K562 (cell line): ENCODE results near the gene USP11. TPM values are rescaled to one million over a fixed set of nuclear protein-coding genes. Genes with fewer than 3 reads are reported as not detected.

Experiments used
- ARID1B ChIP-seq: fragments of 450-650 bp; IDR thresholded peaks from 2 replicates; pipeline ENCODE4 v1.6.1; 2016; ENCODE audit warnings: antibody characterized with exemption, mild to moderate bottlenecking, inconsistent platforms
- CBX5 ChIP-seq: IDR thresholded peaks from 2 replicates; pipeline ENCODE4 v1.6.1; 2014; ENCODE audit warnings: low read depth, borderline replicate concordance
- CEBPG ChIP-seq, 3 experiments: fragments of 200-800 bp in 1 of 3; sonication (Bioruptor generic) in 1 of 3; sonication (generic) in 1 of 3; formaldehyde crosslinking in 1 of 3; IDR thresholded peaks in 2 of 3; conservative IDR thresholded peaks in 1 of 3; 2 replicates each; pipeline versions ENCODE4 v1.6.1 to v1.8.0; 2016 to 2022; ENCODE audit warnings: missing compliant biosample characterization in 2 of 3, missing genetic modification characterization in 2 of 3, mild to moderate bottlenecking in 1 of 3, missing genetic modification reagents in 1 of 3
- CTCFL ChIP-seq: IDR thresholded peaks from 2 replicates; pipeline ENCODE4 v1.6.1; 2011; ENCODE audit warnings: borderline replicate concordance, low read depth, mild to moderate bottlenecking, moderate library complexity, low read length; ENCODE audit not compliant: insufficient read depth, poor library complexity, severe bottlenecking
- DIDO1 ChIP-seq: fragments of 450-650 bp; IDR thresholded peaks from 2 replicates; pipeline ENCODE4 v1.6.1; 2016; ENCODE audit warnings: low read depth, missing biosample characterization, missing genetic modification characterization
- DMBX1 ChIP-seq: fragments of 250-450 bp; sonication (Bioruptor Pico); IDR thresholded peaks from 2 replicates; pipeline ENCODE4 v1.8.0; 2022; ENCODE audit warnings: inconsistent platforms, mild to moderate bottlenecking, moderate library complexity, borderline replicate concordance
- E2F8 ChIP-seq: fragments of 450-650 bp; IDR thresholded peaks from 2 replicates; pipeline ENCODE4 v1.7.1; 2018; ENCODE audit warnings: mild to moderate bottlenecking, low read depth; ENCODE audit not compliant: partially characterized antibody
- EHMT2 ChIP-seq: fragments of 450-650 bp; IDR thresholded peaks from 2 replicates; pipeline ENCODE4 v1.6.1; 2018; ENCODE audit warnings: antibody characterized with exemption
- FIP1L1 ChIP-seq: fragments of 200-400 bp; formaldehyde crosslinking; IDR thresholded peaks from 2 replicates; pipeline ENCODE4 v1.6.1; 2018; ENCODE audit warnings: mild to moderate bottlenecking, low read depth, low read length; ENCODE audit not compliant: poor library complexity, severe bottlenecking
- ILK ChIP-seq: fragments of 450-650 bp; IDR thresholded peaks from 2 replicates; pipeline ENCODE4 v1.6.1; 2016; ENCODE audit warnings: missing genetic modification characterization, low read depth, mild to moderate bottlenecking, missing compliant biosample characterization, moderate library complexity, borderline replicate concordance
- JUND ChIP-seq, 2 experiments: IDR thresholded peaks; 2 replicates in 1 of 2; 3 replicates in 1 of 2; pipeline ENCODE4 v1.6.1; 2011; ENCODE audit warnings: borderline replicate concordance in 2 of 2, low read depth in 2 of 2, low read length in 2 of 2, improper control_type of control experiment in 1 of 2, missing biosample characterization in 1 of 2, missing genetic modification characterization in 1 of 2, missing genetic modification reagents in 1 of 2
- NCOA4 ChIP-seq: fragments of 450-650 bp; IDR thresholded peaks from 2 replicates; pipeline ENCODE4 v1.6.1; 2018; ENCODE audit warnings: mild to moderate bottlenecking; ENCODE audit not compliant: partially characterized antibody
- PHB2 ChIP-seq: fragments of 450-650 bp; IDR thresholded peaks from 2 replicates; pipeline ENCODE4 v1.6.1; 2017; ENCODE audit warnings: low read depth
- POLR2AphosphoS5 ChIP-seq: IDR thresholded peaks from 2 replicates; pipeline ENCODE4 v1.6.1; 2011; ENCODE audit warnings: mild to moderate bottlenecking, low read depth, low read length, moderate library complexity; ENCODE audit not compliant: control insufficient read depth, insufficient read depth
- RHOXF2B ChIP-seq: fragments of 250-450 bp; sonication (Bioruptor Pico); conservative IDR thresholded peaks from 2 replicates; pipeline ENCODE4 v1.5.1; 2021
- ZC3H8 ChIP-seq: fragments of 450-650 bp; IDR thresholded peaks from 2 replicates; pipeline ENCODE4 v1.6.1; 2017
- ZNF23 ChIP-seq: fragments of 250-450 bp; sonication (Bioruptor Pico); IDR thresholded peaks from 2 replicates; pipeline ENCODE4 v1.4.0; 2020; ENCODE audit warnings: mild to moderate bottlenecking
- ZNF431 ChIP-seq: sonication (generic); formaldehyde crosslinking; IDR thresholded peaks from 2 replicates; pipeline ENCODE4 v1.8.0; 2022; ENCODE audit warnings: mild to moderate bottlenecking, missing genetic modification reagents
- ZNF699 ChIP-seq: fragments of 250-450 bp; sonication (Bioruptor Pico); IDR thresholded peaks from 2 replicates; pipeline ENCODE4 v1.8.0; 2021; ENCODE audit warnings: mild to moderate bottlenecking, moderate library complexity; ENCODE audit not compliant: insufficient replicate concordance
- ZNF707 ChIP-seq: fragments of 250-450 bp; sonication (Bioruptor Pico); conservative IDR thresholded peaks from 2 replicates; pipeline ENCODE4 v1.8.0; 2022; ENCODE audit warnings: inconsistent platforms, mild to moderate bottlenecking, moderate library complexity
- polyA plus RNA-seq, 8 experiments: library from polyadenylated mRNA; depleted of rRNA in 4 of 8; stranded (reverse) in 5 of 8; unstranded in 3 of 8; fragments of >200 nt; fragmentation: Nextera tagmentation in 2 of 8; fragmentation: Illumina TruSeq in 1 of 8; extraction: Ambion mirVana in 2 of 8; extraction: Trizol in 1 of 8; gene quantifications; 2 replicates each; pipeline versions ENCODE4 v1.2.1 to v1.2.3, GENCODE V29; 2011 to 2014; ENCODE audit warnings: inconsistent platforms in 1 of 8, missing spikeins in 1 of 8
- total RNA-seq, 7 experiments: library from RNA; depleted of rRNA in 6 of 7; stranded (reverse); fragments of >200 nt in 6 of 7; fragmentation: Illumina TruSeq in 2 of 7; extraction: Trizol in 2 of 7; gene quantifications; 2 replicates each; pipeline versions ENCODE4 v1.2.1 to v1.2.3, GENCODE V29; 2011 to 2021; ENCODE audit warnings: low replicate concordance in 1 of 7
- TF ChIP-seq, protein P1 (sequence below): fragments of 200-800 bp; sonication (Bioruptor generic); IDR thresholded peaks from 2 replicates; pipeline ENCODE4 v1.6.1; 2017; ENCODE audit warnings: missing genetic modification characterization, missing compliant biosample characterization

The USP11 gene
- total and polyA plus RNA-seq, 9 of the 15 experiments (the other 6 are each of a cell fraction or from before 2014, with no cell fraction given) = 2.5 to 29.0 (median 11.7) TPM

DNA sequence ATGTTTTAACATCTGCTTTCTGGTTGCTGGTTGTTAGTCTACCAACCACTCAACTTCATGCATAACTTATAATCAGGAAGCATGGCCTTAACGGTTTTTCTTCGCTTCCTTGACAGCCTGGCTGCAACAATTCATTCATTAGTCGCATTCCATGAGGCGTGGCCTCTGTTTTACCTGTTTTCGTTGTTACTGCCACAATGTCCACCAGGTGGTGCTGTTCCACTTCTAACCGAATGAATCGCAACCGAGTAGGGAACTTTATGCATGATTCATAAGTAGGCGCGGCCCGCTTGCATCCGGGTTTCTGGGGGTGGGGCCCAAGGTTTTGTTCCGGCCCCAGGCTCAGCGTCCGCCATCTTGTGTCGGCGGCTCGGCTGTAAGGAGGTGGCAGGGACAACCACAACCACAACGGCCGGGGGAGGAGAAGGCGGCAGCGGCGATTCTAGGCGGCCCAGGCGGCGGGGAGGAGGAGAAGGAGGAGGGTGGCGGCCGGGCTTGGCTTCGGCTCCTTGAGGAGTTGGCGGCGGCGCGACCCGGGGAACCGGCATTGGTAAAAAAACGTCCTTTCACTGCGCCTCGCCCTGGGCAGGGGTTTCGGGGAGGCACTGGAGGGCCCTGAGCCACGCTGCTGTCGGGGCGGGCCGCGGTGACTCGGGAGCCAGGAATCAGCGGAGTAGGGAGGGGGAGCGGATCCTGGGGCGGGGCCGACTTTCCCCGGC, 39.2 kb upstream of the USP11 start, which contains the start of gene UBA1 (continued):
- TF ChIP-seq ZNF23 (CRISPR knock-in tag) (no peak), ZC3H8 (no peak), ARID1B (no peak), POLR2AphosphoS5 (peak; percentile 87), CEBPG (CRISPR knock-in tag; IDR thresholded peaks at IDR 0.05) (no peak), CEBPG (tag; conservative IDR thresholded peaks at IDR 0.05 in 1 of 2, IDR thresholded peaks at IDR 0.05 in 1 of 2) (no peak), RHOXF2B (CRISPR knock-in tag) (no peak), ZNF707 (CRISPR knock-in tag) (no peak), ZNF431 (no peak), DIDO1 (no peak), ZNF699 (CRISPR knock-in tag) (no peak), EHMT2 (no peak), E2F8 (no peak), JUND (IDR thresholded peaks at IDR 0.05; ENCODE audit: borderline replicate concordance, low read depth, low read length) (peak; percentile 79), JUND (tag; IDR thresholded peaks at IDR 0.05; ENCODE audit: borderline replicate concordance, low read depth, low read length) (peak; percentile 61; the same call in 2 of the 3 replicates), PHB2 (no peak), FIP1L1 (no peak), CBX5 (no peak), DMBX1 (CRISPR knock-in tag) (no peak), ILK (tag) (no peak), NCOA4 (no peak), CTCFL (no peak)
- TF ChIP-seq, protein P1, sequence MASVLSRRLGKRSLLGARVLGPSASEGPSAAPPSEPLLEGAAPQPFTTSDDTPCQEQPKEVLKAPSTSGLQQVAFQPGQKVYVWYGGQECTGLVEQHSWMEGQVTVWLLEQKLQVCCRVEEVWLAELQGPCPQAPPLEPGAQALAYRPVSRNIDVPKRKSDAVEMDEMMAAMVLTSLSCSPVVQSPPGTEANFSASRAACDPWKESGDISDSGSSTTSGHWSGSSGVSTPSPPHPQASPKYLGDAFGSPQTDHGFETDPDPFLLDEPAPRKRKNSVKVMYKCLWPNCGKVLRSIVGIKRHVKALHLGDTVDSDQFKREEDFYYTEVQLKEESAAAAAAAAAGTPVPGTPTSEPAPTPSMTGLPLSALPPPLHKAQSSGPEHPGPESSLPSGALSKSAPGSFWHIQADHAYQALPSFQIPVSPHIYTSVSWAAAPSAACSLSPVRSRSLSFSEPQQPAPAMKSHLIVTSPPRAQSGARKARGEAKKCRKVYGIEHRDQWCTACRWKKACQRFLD (CRISPR knock-in tag) = no peak
